RPMI8226 (cell line): Measurements from ENCODE around the gene RFX6.
A peak's percentile ranks its signal among the peaks of the same experiment; 100 is the strongest.

Experiments
- DNase-seq: peaks from one replicate; pipeline ENCODE4 v3.0.0-alpha.2; 2015

The RFX6 gene

DNA sequence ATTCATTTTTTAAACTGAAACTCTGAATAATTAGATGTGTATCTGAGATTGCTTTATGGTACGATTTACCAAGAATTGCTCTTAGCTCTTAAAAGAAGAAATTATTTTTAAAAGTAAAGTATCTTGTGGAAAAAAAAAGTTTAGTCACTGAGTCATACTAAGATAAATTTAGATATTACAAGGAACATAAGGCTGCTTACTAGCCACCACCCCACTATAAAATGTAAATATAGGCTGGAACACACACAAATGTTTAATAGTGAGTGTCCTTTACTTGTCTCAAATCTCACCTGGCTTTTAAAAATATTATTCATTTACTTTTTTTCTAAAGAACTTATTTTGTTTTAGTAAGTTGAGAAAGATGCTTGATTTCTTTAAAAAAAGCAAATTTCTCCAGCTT, 17.6 kb downstream of the RFX6 start:
- no peak for DNase-seq

- DNase-seq = no peak
These were observed 18.9 kb downstream of the RFX6 start for GRCh38 chr6:116895935-116896334.

- no peak for DNase-seq
These were observed 25.6 kb downstream of the RFX6 start for GRCh38 chr6:116902634-116903033.

DNA sequence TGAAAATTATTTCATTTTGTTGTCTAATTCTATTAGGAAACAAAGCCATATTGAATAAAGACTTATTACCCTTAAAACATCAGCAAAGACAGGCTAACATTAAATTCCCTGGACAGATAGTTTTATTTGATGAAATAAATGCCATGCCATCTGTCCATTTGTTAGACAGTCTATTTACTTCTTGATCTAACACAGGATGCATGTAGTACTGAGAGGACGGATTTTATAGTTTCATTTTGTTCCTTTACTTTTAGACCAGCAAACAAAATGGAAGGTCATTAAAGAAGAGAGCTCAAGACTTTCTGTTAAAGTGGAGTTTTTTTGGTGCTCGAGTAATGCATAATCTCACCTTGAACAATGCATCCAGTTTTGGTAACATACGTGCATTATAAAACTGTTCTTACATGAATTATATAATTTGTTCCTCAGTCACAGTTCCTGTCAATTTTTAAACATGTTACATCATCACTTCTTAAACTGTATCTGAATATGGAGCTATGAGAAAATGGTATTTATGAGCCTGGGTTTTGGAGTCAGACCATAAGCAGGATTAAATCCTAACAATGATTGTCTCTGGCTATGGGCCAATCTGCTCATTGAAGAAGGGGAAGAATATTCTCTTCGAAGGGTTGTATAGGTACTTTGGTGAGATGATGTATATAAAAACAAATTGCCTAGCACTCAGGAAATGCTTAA, 46.0 kb downstream of the RFX6 start:
- DNase-seq = no peak

GRCh38 chr6:116924245-116924644, 47.2 kb downstream of the RFX6 start:
- DNase-seq = no peak

- no peak for DNase-seq
These were observed 48.2 kb downstream of the RFX6 start for GRCh38 chr6:116925088-116925794.

- no peak for DNase-seq
These were observed 51.6 kb downstream of the RFX6 start for GRCh38 chr6:116928677-116929076.

DNA sequence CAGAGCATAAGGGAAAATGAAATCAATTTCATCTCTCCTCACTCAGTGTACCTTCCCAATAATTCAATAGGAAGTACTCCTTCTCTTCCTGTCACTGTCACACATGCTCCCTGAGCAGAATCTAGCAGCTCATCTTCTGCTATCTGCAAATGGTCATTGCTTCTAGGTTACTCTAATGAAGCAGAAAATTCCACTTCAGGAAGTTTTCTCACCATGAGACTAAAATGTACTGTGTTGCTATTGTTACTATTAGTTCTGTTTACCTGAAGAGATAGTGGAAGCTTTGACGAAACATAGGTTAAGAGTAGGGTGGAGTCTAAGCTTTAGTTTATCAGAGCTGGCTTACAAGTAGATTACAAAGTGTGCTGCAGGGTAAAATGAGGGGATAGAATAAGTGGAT, 52.8 kb downstream of the RFX6 start:
- no peak for DNase-seq

- DNase-seq = no peak
These were observed 54.4 kb downstream of the RFX6 start for GRCh38 chr6:116931456-116931855.

DNA sequence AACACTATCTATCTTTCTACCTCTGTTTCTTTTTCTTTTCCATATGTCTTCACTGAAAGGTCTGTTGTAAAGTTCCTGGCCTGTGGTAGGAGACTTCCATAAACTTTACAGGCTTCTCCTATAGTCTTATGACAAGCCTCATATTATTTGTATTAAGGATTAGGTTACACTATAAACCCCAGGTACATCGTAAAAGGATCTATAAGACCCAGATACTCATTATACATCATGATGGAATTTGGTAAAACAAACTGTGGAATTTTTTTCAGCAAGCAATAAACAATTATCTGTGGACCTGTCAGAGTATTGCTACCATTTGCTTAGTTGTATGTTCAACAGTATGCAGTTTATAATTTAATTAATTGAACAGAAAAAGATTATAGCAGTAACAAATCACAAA, 55.5 kb downstream of the RFX6 start:
- no peak for DNase-seq

- DNase-seq = no peak
These were observed 56.4 kb downstream of the RFX6 start for GRCh38 chr6:116933485-116933884.

DNA sequence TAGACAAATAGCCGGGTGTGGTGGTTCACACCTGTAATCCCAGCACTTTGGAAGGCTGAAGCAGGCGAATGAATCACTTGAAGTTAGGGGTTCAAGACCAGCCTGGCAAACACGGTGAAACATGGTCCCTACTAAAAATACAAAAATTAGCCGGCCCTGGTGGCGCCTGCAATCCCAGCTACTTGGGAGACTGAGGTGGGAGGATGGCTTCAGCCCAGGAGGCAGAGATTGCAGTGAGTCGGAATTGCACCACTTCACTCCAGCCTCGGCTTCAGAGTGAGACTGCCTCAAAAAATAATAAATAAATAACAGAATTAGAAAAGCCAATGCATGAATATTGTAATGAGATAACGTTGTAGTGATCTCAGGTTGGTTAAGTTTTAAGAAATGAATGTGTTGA, 61.3 kb downstream of the RFX6 start:
- DNase-seq = no peak

GRCh38 chr6:116941727-116942126, 64.7 kb downstream of the RFX6 start:
- DNase-seq = no peak

GRCh38 chr6:116945809-116946208, 68.8 kb downstream of the RFX6 start:
- no peak for DNase-seq

GRCh38 chr6:116948533-116949304, 71.7 kb downstream of the RFX6 start:
- DNase-seq = no peak

- DNase-seq = no peak
These were observed 72.9 kb downstream of the RFX6 start for GRCh38 chr6:116949964-116950363.

DNA sequence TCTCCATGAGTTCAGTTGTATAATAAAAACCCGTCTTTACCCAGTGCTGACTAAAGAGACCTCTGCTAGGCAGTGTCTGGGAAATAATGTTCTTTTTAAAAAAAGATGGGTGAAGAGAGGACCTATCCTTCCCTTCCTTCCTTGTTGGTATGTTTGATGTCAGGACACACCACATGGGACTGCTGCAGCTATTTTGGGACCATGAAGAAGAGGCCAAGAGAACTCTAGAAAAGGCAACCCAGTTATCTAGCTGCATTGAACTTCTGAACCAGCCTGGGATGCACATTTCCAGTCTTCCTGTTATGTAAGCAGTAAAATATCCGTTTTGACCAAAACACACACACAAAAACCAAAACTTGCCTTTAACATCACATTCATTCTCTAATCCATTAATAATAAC, 77.3 kb downstream of the RFX6 start:
- DNase-seq = no peak

GRCh38 chr6:116954938-116955337, 77.9 kb downstream of the RFX6 start:
- DNase-seq = no peak

GRCh38 chr6:116955773-116956172, 78.7 kb downstream of the RFX6 start:
- no peak for DNase-seq

DNA sequence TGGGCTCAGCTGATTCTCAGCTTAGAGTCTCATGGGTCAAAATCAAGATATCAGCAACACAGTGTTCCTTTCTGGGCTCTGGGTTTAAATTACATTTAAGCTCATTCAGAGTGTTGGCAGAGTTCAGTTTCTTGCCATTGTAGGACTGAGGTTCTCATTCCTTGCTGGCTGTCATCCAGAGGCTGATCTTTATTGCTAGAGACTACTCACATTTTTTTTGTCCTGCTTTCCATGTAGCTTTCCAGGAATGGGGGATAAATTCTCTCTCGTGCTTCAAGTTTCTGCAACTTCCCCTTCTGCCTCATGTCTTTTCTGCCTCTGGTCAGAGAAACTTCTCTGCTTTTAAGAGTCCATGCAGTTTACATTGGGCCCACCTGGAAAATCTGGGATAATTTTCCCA, 86.9 kb downstream of the RFX6 start:
- DNase-seq = no peak

GRCh38 chr6:116966675-116967576, 89.9 kb downstream of the RFX6 start:
- no peak for DNase-seq

DNA sequence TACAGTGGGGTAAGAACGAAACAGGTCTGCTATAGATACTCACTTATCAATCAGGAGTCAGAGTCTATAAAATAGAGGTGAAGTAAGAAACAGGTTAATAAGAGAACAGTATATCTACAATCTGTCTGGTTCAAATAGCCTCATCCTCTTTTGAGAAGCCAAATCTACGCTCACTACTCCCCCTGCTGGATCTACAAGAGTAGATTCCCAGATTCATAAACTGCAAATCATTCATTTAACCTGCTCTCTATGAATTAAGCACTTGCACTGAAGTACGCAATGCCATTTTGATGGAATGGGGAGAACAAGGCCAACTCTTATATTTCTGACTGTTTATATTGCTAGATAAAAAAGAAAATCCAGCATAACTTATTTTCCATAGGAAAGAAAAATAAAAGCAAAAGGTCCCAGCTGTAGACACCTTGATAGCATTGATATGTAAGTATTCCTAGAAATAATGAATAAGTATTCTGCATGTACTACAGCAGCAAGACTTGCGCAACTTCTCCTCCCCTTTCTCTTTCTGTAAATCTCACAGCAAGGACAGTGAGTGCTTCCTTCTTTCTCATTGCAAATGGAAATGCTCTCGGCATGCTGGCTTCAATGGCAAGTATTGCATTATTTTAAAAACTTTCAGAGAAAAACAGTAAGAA, 92.3 kb downstream of the RFX6 start:
- DNase-seq = peak; percentile 53
